ENCODE measurements around the gene SMYD3. TPM values are rescaled to one million over a fixed set of nuclear protein-coding genes. Genes with fewer than 3 reads are reported as not detected.

The SMYD3 gene
- total and polyA plus RNA-seq, 4 donors = 10.5 to 40.1 (median 32.5) TPM

DNA sequence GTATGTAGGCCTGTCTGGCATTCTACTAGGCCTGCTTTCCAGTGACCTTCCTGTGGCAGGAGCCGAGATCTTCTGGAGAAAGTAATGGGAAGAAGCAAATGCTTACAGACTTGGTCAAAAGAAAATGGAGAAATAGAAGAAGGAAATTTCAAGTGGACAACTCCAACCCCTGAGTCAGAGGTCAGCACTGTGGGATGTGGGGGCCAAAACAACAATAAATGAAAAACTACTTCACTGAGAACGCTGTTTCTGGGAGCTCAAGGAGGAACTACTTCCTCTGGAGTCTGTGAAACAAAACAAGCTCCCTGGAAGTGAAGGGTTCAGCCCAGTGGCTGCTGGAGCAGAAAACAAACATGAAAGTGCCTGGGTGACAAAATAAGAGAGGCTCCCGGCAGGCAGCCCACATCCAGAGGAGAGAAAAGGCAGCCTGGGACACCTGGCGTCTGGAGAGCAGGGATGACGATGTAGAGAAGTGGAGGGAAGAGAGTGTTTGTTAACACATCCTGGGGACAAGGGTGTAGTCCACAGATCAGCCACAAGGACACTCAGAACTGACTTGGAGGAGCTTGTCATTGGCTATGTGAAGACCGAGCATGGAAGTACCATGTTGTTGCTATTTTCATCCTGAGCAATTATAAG lies 355.2 kb downstream of the SMYD3 start:
- Histone ChIP-seq H3K27me3 (ENCODE audit: control insufficient read depth in 3 of 3, insufficient read depth in 3 of 3, low read length in 2 of 3) (no peaks in the 10 kb centered on the region), H3K9ac (ENCODE audit: insufficient read depth in 1 of 2, low read length in 2 of 2) (no peak overlapping the region), H3K27ac (ENCODE audit: low read depth in 1 of 2, low read length in 1 of 2) (no peak overlapping the region), H3K4me1 (ENCODE audit: control insufficient read depth in 5 of 5, insufficient read depth in 5 of 5, low read length in 5 of 5) (peaks cover 0 to 2% (median 0%) of the 10 kb centered on the region in 5 donors), H3K36me3 (ENCODE audit: control insufficient read depth in 4 of 4, insufficient read depth in 4 of 4, low read length in 4 of 4) (no peaks in the 10 kb centered on the region), H3K9me3 (ENCODE audit: control insufficient read depth in 4 of 4, insufficient read depth in 3 of 4, low read length in 3 of 4) (peaks cover 0 to 6% (median 0%) of the 10 kb centered on the region in 4 donors), H3K4me3 (no peak overlapping the region)
- DNase-seq = peak in 1 of 3 donors; percentile 13
- WGBS, 2 donors = 59 to 60% methylated on average over 6 of the region's 6 CpGs
- ATAC-seq (ENCODE audit: insufficient read depth, low FRiP score) = no peak
- TF ChIP-seq, protein P1, sequence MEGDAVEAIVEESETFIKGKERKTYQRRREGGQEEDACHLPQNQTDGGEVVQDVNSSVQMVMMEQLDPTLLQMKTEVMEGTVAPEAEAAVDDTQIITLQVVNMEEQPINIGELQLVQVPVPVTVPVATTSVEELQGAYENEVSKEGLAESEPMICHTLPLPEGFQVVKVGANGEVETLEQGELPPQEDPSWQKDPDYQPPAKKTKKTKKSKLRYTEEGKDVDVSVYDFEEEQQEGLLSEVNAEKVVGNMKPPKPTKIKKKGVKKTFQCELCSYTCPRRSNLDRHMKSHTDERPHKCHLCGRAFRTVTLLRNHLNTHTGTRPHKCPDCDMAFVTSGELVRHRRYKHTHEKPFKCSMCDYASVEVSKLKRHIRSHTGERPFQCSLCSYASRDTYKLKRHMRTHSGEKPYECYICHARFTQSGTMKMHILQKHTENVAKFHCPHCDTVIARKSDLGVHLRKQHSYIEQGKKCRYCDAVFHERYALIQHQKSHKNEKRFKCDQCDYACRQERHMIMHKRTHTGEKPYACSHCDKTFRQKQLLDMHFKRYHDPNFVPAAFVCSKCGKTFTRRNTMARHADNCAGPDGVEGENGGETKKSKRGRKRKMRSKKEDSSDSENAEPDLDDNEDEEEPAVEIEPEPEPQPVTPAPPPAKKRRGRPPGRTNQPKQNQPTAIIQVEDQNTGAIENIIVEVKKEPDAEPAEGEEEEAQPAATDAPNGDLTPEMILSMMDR (IDR thresholded peaks at IDR 0.05; ENCODE audit: control extremely low read depth, extremely low read depth) = no peak

DNA sequence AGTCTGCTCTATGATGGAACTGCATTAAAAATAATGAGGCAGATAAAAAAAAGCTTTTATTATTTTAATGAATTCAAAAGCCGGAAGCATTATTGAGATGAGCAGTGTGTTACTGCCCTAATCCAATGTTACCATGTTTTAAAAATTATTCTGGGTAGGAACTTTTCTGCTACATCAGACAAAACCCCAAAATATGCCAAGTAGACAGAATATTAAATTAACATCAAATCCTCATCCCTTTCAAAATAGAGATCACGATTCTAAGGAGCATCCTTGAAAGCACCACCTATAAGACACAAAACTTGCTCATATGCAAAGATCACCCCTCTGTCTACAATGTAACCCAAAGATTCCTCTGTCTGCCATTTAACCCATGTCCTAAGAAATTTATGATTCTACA lies 357.5 kb downstream of the SMYD3 start:
- no peak overlapping the region for H3K9ac ChIP-seq (ENCODE audit: insufficient read depth in 1 of 2, low read length in 2 of 2)
- H3K27ac ChIP-seq (ENCODE audit: low read depth in 1 of 2, low read length in 1 of 2) = no peak overlapping the region
- peaks cover 0 to 6% (median 0%) of the 10 kb centered on the region in 4 donors for H3K9me3 ChIP-seq (ENCODE audit: control insufficient read depth in 4 of 4, insufficient read depth in 3 of 4, low read length in 3 of 4)
- DNase-seq = no peak
- 95 to 98% methylated on average over 2 of the region's 2 CpGs for WGBS, 2 donors
- no peaks in the 10 kb centered on the region for H3K4me1 ChIP-seq (ENCODE audit: control insufficient read depth in 5 of 5, insufficient read depth in 5 of 5, low read length in 5 of 5)
- no peak for ATAC-seq (ENCODE audit: insufficient read depth, low FRiP score)
- H3K4me3 ChIP-seq = no peak overlapping the region
- no peaks in the 10 kb centered on the region for H3K27me3 ChIP-seq (ENCODE audit: control insufficient read depth in 3 of 3, insufficient read depth in 3 of 3, low read length in 2 of 3)
- no peaks in the 10 kb centered on the region for H3K36me3 ChIP-seq (ENCODE audit: control insufficient read depth in 4 of 4, insufficient read depth in 4 of 4, low read length in 4 of 4)
- TF ChIP-seq, protein P1 (IDR thresholded peaks at IDR 0.05; ENCODE audit: control extremely low read depth, extremely low read depth) = no peak

DNA sequence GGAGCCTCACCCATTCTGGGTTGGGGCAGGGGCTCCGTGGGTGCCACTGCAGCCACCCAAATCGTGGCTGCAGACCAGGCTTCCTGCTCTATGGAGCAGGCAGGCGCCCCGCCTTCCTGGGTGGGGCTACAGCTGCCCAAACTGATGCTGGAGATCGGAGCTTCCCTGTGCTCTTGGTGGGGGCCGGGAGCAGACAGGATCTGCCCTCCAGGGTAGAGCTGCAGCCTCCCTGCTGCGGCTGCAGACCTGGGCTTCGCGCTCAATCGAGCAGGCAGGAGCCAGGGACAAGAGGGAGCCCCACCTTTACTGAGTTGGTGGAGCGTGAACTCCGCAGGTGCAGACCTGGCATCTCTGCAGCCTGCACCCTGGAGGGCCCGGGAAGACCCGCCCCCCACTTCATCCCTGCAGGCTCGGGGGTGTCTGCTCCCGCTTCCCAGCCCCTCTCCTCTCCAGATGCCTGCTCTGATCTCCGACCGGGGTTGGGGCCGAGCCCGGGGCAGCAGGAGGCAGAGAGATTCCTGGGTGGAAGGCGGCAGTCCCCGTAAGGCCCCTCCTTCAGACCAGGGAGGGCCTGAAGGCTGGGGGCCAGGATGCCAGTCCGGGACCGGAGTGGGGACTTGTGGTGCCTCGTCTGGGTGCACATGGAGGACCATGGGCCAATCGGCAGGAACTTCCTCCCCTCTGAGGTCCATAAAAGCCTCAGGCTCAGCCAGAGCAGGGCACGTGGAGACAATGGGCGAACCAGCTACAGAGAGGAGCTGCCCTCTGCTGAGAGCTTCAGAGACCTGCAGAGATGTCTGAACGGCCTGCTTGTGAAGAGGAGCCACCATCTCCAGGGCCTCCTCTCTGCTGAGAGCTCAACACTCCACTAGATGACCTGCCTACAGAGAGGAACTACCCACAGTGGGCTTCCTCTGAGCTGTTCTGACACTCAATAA lies 359.3 kb downstream of the SMYD3 start:
- 93 to 98% methylated on average over 29 of the region's 29 CpGs for WGBS, 2 donors
- TF ChIP-seq, protein P1 (IDR thresholded peaks at IDR 0.05; ENCODE audit: control extremely low read depth, extremely low read depth) = no peak

More for the DNA sequence above, 359.3 kb downstream of the SMYD3 start:
- Histone ChIP-seq H3K27ac (ENCODE audit: low read depth in 1 of 2, low read length in 1 of 2) (no peak overlapping the region), H3K36me3 (ENCODE audit: control insufficient read depth in 4 of 4, insufficient read depth in 4 of 4, low read length in 4 of 4) (no peaks in the 10 kb centered on the region), H3K4me1 (ENCODE audit: control insufficient read depth in 5 of 5, insufficient read depth in 5 of 5, low read length in 5 of 5) (no peaks in the 10 kb centered on the region), H3K9ac (ENCODE audit: insufficient read depth in 1 of 2, low read length in 2 of 2) (no peak overlapping the region), H3K27me3 (ENCODE audit: control insufficient read depth in 3 of 3, insufficient read depth in 3 of 3, low read length in 2 of 3) (no peaks in the 10 kb centered on the region), H3K9me3 (ENCODE audit: control insufficient read depth in 4 of 4, insufficient read depth in 3 of 4, low read length in 3 of 4) (peaks cover 0 to 6% (median 0%) of the 10 kb centered on the region in 4 donors), H3K4me3 (no peak overlapping the region)
- ATAC-seq (ENCODE audit: insufficient read depth, low FRiP score) = no peak
- no peak for DNase-seq
